ENCODE measurements around the gene BTG1.
"Not testable (repeated sequence)": the region's sequence is repeated elsewhere in the genome, so short reads cannot be mapped to it uniquely, and the experiment has no call there.

BTG1 gene

GRCh38 chr12:92136026-92136730, 9.5 kb downstream of the BTG1 start:
- no peak for TF ChIP-seq Cebpa-rat (IDR thresholded peaks at IDR 0.05)
- Histone ChIP-seq H3K27me3 (no peaks in the 10 kb centered on the region), H3K27ac (no peak overlapping the region), H3K9me3 (no peaks in the 10 kb centered on the region; the same call in 1 of the 2 replicates), H3K4me1 (peaks cover 86% of the 10 kb centered on the region), H3K4me2 (peak overlapping the region; percentile 92; the same call in 1 of the 2 replicates), H3K36me3 (peaks cover 30% of the 10 kb centered on the region; the same call in 1 of the 2 replicates), H3K4me3 (no peak overlapping the region), H3K9ac (no peak overlapping the region), H4K20me1 (peaks cover 100% of the 10 kb centered on the region)

GRCh38 chr12:92135541-92135940, 10.1 kb downstream of the BTG1 start:
- not testable (repeated sequence) for H3K9me3 ChIP-seq, H3K27ac ChIP-seq, H3K4me3 ChIP-seq, H3K27me3 ChIP-seq, H3K9ac ChIP-seq
- peaks cover 25% of the 10 kb centered on the region; the same call in 1 of the 2 replicates for H3K36me3 ChIP-seq
- H3K4me2 ChIP-seq, result peak overlapping the region; percentile 40
- peaks cover 100% of the 10 kb centered on the region for H4K20me1 ChIP-seq
- H3K4me1 ChIP-seq, result peaks cover 80% of the 10 kb centered on the region

- H3K4me2 ChIP-seq, result peak overlapping the region; percentile 40
- peaks cover under 1% of the 10 kb centered on the region; the same call in 1 of the 2 replicates for H3K9me3 ChIP-seq
- H3K4me1 ChIP-seq, result peaks cover 72% of the 10 kb centered on the region
- no peak overlapping the region for H3K27ac ChIP-seq
- H3K36me3 ChIP-seq, result peaks cover 31% of the 10 kb centered on the region
- H3K4me3 ChIP-seq, result no peak overlapping the region
- no peak for TF ChIP-seq Cebpa-rat (IDR thresholded peaks at IDR 0.05)
- H4K20me1 ChIP-seq, result peaks cover 100% of the 10 kb centered on the region
- no peaks in the 10 kb centered on the region for H3K27me3 ChIP-seq
- H3K9ac ChIP-seq, result no peak overlapping the region
Observed at GRCh38 chr12:92134638-92135274, 10.9 kb downstream of the BTG1 start.

- peaks cover 33% of the 10 kb centered on the region for H3K36me3 ChIP-seq
- no peaks in the 10 kb centered on the region for H3K27me3 ChIP-seq
- TF ChIP-seq Cebpa-rat (IDR thresholded peaks at IDR 0.05), result no peak
- no peak overlapping the region for H3K27ac ChIP-seq
- H3K4me1 ChIP-seq, result peaks cover 65% of the 10 kb centered on the region
- peaks cover 100% of the 10 kb centered on the region for H4K20me1 ChIP-seq
- H3K4me3 ChIP-seq, result no peak overlapping the region
- peak overlapping the region; percentile 40 for H3K4me2 ChIP-seq
- H3K9me3 ChIP-seq, result peaks cover 7% of the 10 kb centered on the region; the same call in 1 of the 2 replicates
- H3K9ac ChIP-seq, result no peak overlapping the region
Observed at GRCh38 chr12:92133795-92134637, 11.6 kb downstream of the BTG1 start.

- H3K27me3 ChIP-seq, result no peaks in the 10 kb centered on the region
- no peak overlapping the region for H3K9ac ChIP-seq
- H3K36me3 ChIP-seq, result peaks cover 33% of the 10 kb centered on the region
- H3K4me1 ChIP-seq, result peaks cover 56% of the 10 kb centered on the region
- H4K20me1 ChIP-seq, result peaks cover 94% of the 10 kb centered on the region
- no peak overlapping the region for H3K4me3 ChIP-seq
- peak overlapping the region; percentile 40; the same call in 1 of the 2 replicates for H3K4me2 ChIP-seq
- H3K9me3 ChIP-seq, result peaks cover 8% of the 10 kb centered on the region; the same call in 1 of the 2 replicates
- H3K27ac ChIP-seq, result no peak overlapping the region
- no peak for TF ChIP-seq Cebpa-rat (IDR thresholded peaks at IDR 0.05)
Observed at GRCh38 chr12:92133171-92133570, 12.5 kb downstream of the BTG1 start.

- H3K4me2 ChIP-seq, result no peak overlapping the region
- H3K9me3 ChIP-seq, result peaks cover 8% of the 10 kb centered on the region; the same call in 1 of the 2 replicates
- H3K27me3 ChIP-seq, result no peaks in the 10 kb centered on the region
- no peak overlapping the region for H3K4me3 ChIP-seq
- H3K27ac ChIP-seq, result no peak overlapping the region
- TF ChIP-seq Cebpa-rat (IDR thresholded peaks at IDR 0.05), result no peak
- peaks cover 36% of the 10 kb centered on the region for H3K36me3 ChIP-seq
- no peak overlapping the region for H3K9ac ChIP-seq
- H3K4me1 ChIP-seq, result peaks cover 47% of the 10 kb centered on the region
- peaks cover 85% of the 10 kb centered on the region for H4K20me1 ChIP-seq
Observed at GRCh38 chr12:92132288-92132687, 13.4 kb downstream of the BTG1 start.

- Histone ChIP-seq H3K9ac (no peak overlapping the region), H3K27ac (no peak overlapping the region), H3K36me3 (peaks cover 29% of the 10 kb centered on the region), H3K4me1 (peaks cover 34% of the 10 kb centered on the region), H4K20me1 (peaks cover 72% of the 10 kb centered on the region), H3K4me2 (no peak overlapping the region), H3K4me3 (no peak overlapping the region), H3K27me3 (no peaks in the 10 kb centered on the region), H3K9me3 (peaks cover 8% of the 10 kb centered on the region; the same call in 1 of the 2 replicates)
- no peak for TF ChIP-seq Cebpa-rat (IDR thresholded peaks at IDR 0.05)
Observed at GRCh38 chr12:92130999-92131398, 14.6 kb downstream of the BTG1 start.

- no peak for TF ChIP-seq Cebpa-rat (IDR thresholded peaks at IDR 0.05)
- no peaks in the 10 kb centered on the region for H3K27me3 ChIP-seq
Observed at GRCh38 chr12:92129609-92130008, 16.0 kb downstream of the BTG1 start.

GRCh38 chr12:92128612-92129011, 17.0 kb downstream of the BTG1 start:
- no peak overlapping the region for H3K4me2 ChIP-seq
- no peaks in the 10 kb centered on the region for H3K27me3 ChIP-seq
- peaks cover 10% of the 10 kb centered on the region for H3K4me1 ChIP-seq
- peaks cover 8% of the 10 kb centered on the region; the same call in 1 of the 2 replicates for H3K9me3 ChIP-seq
- no peak for TF ChIP-seq Cebpa-rat (IDR thresholded peaks at IDR 0.05)
- peaks cover 49% of the 10 kb centered on the region for H4K20me1 ChIP-seq
- peaks cover 28% of the 10 kb centered on the region for H3K36me3 ChIP-seq
- no peak overlapping the region for H3K9ac ChIP-seq
- H3K4me3 ChIP-seq, result no peak overlapping the region
- H3K27ac ChIP-seq, result no peak overlapping the region

More at GRCh38 chr12:92129609-92130008, 16.0 kb downstream of the BTG1 start:
- Histone ChIP-seq H3K27ac (no peak overlapping the region), H4K20me1 (peaks cover 59% of the 10 kb centered on the region), H3K4me1 (peaks cover 20% of the 10 kb centered on the region), H3K9ac (no peak overlapping the region), H3K4me2 (no peak overlapping the region), H3K9me3 (peaks cover 8% of the 10 kb centered on the region; the same call in 1 of the 2 replicates), H3K36me3 (peaks cover 28% of the 10 kb centered on the region), H3K4me3 (no peak overlapping the region)

All from BLaER1 (cell line).